Measurements from ENCODE around the gene GLT1D1.

The GLT1D1 gene

DNA sequence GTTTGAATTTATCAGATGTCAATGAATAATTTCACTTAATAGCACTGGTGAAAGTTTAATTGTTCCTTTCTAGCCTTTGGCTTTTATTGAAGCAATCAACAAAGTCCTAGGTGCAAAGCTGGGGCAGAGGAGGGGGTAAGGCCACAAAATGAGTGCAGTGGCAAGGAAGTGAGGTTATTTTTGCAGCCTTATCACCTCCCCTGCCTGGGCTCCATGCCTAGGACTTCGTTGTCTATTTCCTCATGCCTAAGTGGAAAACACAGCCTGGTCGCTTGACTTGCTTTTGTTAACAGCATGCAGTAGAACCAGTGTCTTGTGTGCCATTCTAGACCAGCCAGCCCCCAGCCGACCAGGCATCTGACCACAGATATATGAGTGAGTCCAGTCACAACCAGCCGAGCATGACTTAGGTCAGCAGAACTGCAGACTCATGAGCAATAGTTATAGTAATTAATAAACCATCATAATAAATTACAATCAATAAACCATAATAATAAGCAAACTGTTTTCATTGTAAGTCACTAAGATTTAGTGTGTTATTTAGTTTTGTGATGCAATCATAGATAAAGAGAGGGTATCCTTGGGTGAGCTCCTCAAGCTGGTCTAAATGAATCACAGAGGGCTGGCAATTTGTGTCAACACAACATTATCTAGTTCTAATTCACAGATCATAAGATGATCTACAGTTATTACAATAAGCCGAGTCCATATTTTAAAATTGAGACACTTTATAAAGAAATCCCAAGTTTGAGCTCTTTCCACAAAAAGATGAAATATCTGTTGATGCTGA lies 156.8 kb downstream of the GLT1D1 start:
- no peak for DNase-seq

DNA sequence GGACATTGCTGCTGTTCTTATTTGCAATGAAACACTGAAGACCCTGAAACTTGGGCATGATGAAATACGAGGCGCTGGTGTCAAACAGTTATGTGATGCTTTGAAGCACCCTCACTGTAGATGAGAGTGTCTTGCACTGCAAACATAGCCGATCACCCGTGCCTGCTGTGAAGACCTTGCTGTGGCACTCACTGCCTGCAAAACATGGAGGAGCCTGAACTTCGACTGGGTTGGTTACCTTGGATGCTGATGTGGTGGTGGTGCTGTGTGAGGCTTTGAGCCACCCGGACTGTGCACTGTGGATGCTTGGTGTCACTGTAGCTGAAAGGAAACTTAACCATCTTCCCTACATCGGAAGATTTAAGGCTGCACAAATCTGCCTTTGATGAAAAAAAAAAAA lies 162.9 kb downstream of the GLT1D1 start:
- DNase-seq, result no peak

DNA sequence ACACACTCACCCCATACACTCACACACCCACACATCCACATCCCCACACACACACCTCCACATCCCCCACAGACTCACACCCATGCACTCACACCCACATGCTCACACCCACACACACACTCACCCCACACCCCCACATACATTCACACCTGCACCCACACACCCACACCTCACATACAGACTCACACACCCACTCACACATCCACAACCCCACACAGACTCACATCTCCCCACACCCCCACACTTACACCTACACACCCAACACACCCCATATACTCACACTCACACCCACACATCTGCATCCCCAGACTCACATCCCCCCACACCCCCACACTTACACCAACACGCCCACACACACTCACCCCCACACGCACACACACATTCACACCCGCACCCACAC lies 171.8 kb downstream of the GLT1D1 start:
- DNase-seq, result no peak

DNA sequence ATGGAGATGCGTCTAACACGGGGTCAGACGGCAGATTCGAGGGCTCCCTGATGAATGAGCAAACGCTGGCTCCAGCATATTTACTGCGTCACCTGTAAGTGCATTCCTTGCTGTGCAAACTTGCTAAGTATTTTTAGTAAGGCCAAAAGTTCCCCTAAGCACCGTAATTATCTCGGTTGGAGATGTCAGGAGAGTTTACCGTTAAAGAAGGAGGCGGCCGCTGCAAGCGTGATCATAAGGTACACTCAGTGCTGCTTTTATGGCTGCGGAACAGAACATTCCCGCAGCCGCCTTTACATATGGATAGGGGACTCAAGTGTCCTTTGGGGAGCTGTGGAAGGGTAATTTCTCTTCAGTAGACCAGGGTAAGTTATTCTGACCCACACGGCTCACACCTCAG lies 175.6 kb downstream of the GLT1D1 start:
- DNase-seq, result no peak

All from SIG-M5 (cell line).